Fibroblast of lung (primary cell): ENCODE results near the gene ROBO1. TPM values are rescaled to one million over a fixed set of nuclear protein-coding genes. Genes with fewer than 3 reads are reported as not detected.

ENCODE experiments used
- DNase-seq, 2 donors: peaks; one replicate each; pipeline versions ENCODE4 v3.0.0 to v3.0.0-alpha.2; 2010; ENCODE audit warnings: low read depth in 2 of 2
- H2AFZ ChIP-seq: 2 replicates; pipeline ENCODE4 v1.5.1; 2012; ENCODE audit warnings: low read length, control low read depth, inconsistent platforms
- H3K27ac ChIP-seq: 2 replicates; pipeline ENCODE4 v1.5.1; 2011; ENCODE audit warnings: low read length, control low read depth; ENCODE audit not compliant: insufficient read depth
- H3K27me3 ChIP-seq: 2 replicates; pipeline ENCODE4 v1.5.1; 2011; ENCODE audit warnings: mild to moderate bottlenecking, low read length; ENCODE audit not compliant: control insufficient read depth, insufficient read depth
- H3K36me3 ChIP-seq: 2 replicates; pipeline ENCODE4 v1.5.1; 2011; ENCODE audit warnings: low read length; ENCODE audit not compliant: control insufficient read depth, insufficient read depth
- H3K4me1 ChIP-seq: 2 replicates; pipeline ENCODE4 v1.5.1; 2011; ENCODE audit warnings: low read length; ENCODE audit not compliant: control insufficient read depth, insufficient read depth; ENCODE audit errors: extremely low read depth
- H3K4me2 ChIP-seq: 2 replicates; pipeline ENCODE4 v1.5.1; 2011; ENCODE audit warnings: low read length, control low read depth; ENCODE audit not compliant: insufficient read depth; ENCODE audit errors: extremely low read depth
- H3K4me3 ChIP-seq, 4 experiments: fragments of 200-600 bp in 1 of 4; sonication (generic) in 1 of 4; replicated peaks in 1 of 4; 2 replicates each; pipeline ENCODE4 v1.5.1; 2011 to 2016; ENCODE audit warnings: low read length in 4 of 4, low read depth in 3 of 4, mild to moderate bottlenecking in 3 of 4, control low read depth in 2 of 4, inconsistent platforms in 1 of 4, mixed read lengths in 1 of 4; ENCODE audit not compliant: insufficient read depth in 1 of 4; ENCODE audit errors: control extremely low read depth in 1 of 4
- H3K79me2 ChIP-seq: 2 replicates; pipeline ENCODE4 v1.5.1; 2012; ENCODE audit warnings: mild to moderate bottlenecking, low read length, inconsistent platforms; ENCODE audit not compliant: control insufficient read depth, insufficient read depth
- H3K9ac ChIP-seq: 2 replicates; pipeline ENCODE4 v1.5.1; 2011; ENCODE audit warnings: mild to moderate bottlenecking, low read length, control low read depth; ENCODE audit not compliant: insufficient read depth
- H3K9me3 ChIP-seq: 2 replicates; pipeline ENCODE4 v1.5.1; 2012; ENCODE audit warnings: low read depth, low read length; ENCODE audit not compliant: control insufficient read depth, insufficient read depth
- H4K20me1 ChIP-seq: 2 replicates; pipeline ENCODE4 v1.5.1; 2011; ENCODE audit warnings: low read length; ENCODE audit not compliant: control insufficient read depth, insufficient read depth; ENCODE audit errors: extremely low read depth
- CTCF ChIP-seq, 2 donors: IDR thresholded peaks in 1 of 2; conservative IDR thresholded peaks in 1 of 2; 1 replicate in 1 of 2; 2 replicates in 1 of 2; pipeline ENCODE4 v1.5.1; 2011 to 2012; ENCODE audit warnings: low read length in 2 of 2, control low read depth in 1 of 2, inconsistent platforms in 1 of 2, low read depth in 1 of 2, mild to moderate bottlenecking in 1 of 2
- EZH2 ChIP-seq: IDR thresholded peaks from 2 replicates; pipeline ENCODE4 v1.5.1; 2012; ENCODE audit warnings: low read length, control low read depth, mild to moderate bottlenecking; ENCODE audit errors: missing control alignments
- polyA plus RNA-seq, 2 donors: library from polyadenylated mRNA; depleted of rRNA in 1 of 2; stranded (reverse) in 1 of 2; unstranded in 1 of 2; fragments of >200 nt; gene quantifications; 2 replicates each; pipeline ENCODE4 v1.2.1, GENCODE V29; 2011 to 2012; ENCODE audit warnings: missing spikeins in 1 of 2
- total RNA-seq: library from RNA; depleted of rRNA; stranded (reverse); fragments of >200 nt; gene quantifications from 2 replicates; pipeline ENCODE4 v1.2.1, GENCODE V29; 2014

ROBO1 gene
- total and polyA plus RNA-seq, 2 donors (not counting 1 experiment from before 2014, with no cell fraction given), result 53.8 to 104 TPM

GRCh38 chr3:79651536-79652065, 116.2 kb downstream of the ROBO1 start:
- no peaks in the 10 kb centered on the region for H4K20me1 ChIP-seq
- H3K36me3 ChIP-seq, result no peaks in the 10 kb centered on the region
- no peaks in the 10 kb centered on the region for H3K27me3 ChIP-seq
- H3K27ac ChIP-seq, result no peak overlapping the region
- H3K4me1 ChIP-seq, result no peaks in the 10 kb centered on the region
- TF ChIP-seq EZH2 (no peak), CTCF (conservative IDR thresholded peaks at IDR 0.05 in 1 of 2, IDR thresholded peaks at IDR 0.05 in 1 of 2; ENCODE audit: low read depth in 1 of 2, low read length in 2 of 2) (no peak)
- H2AFZ ChIP-seq, result no peak overlapping the region
- H3K9me3 ChIP-seq, result no peaks in the 10 kb centered on the region
- no peak for DNase-seq
- no peak overlapping the region for H3K9ac ChIP-seq
- no peak overlapping the region for H3K4me3 ChIP-seq
- H3K4me2 ChIP-seq, result no peak overlapping the region
- no peaks in the 10 kb centered on the region for H3K79me2 ChIP-seq

GRCh38 chr3:79639855-79640254, 127.9 kb downstream of the ROBO1 start:
- TF ChIP-seq EZH2, result no peak

GRCh38 chr3:79636372-79636771, 131.4 kb downstream of the ROBO1 start:
- Histone ChIP-seq H3K4me2 (no peak overlapping the region), H3K27ac (no peak overlapping the region), H3K79me2 (no peaks in the 10 kb centered on the region), H3K4me1 (no peaks in the 10 kb centered on the region), H3K36me3 (no peaks in the 10 kb centered on the region), H3K27me3 (no peaks in the 10 kb centered on the region), H3K9ac (no peak overlapping the region), H3K4me3 (no peak overlapping the region), H2AFZ (no peak overlapping the region), H3K9me3 (no peaks in the 10 kb centered on the region), H4K20me1 (no peaks in the 10 kb centered on the region)
- TF ChIP-seq EZH2, result no peak
- TF ChIP-seq CTCF (conservative IDR thresholded peaks at IDR 0.05 in 1 of 2, IDR thresholded peaks at IDR 0.05 in 1 of 2; ENCODE audit: low read depth in 1 of 2, low read length in 2 of 2), result no peak
- no peak for DNase-seq

More at GRCh38 chr3:79639855-79640254, 127.9 kb downstream of the ROBO1 start:
- H3K9ac ChIP-seq, result no peak overlapping the region
- H3K4me3 ChIP-seq, result no peak overlapping the region
- no peak overlapping the region for H2AFZ ChIP-seq
- no peak for DNase-seq
- no peak overlapping the region for H3K4me2 ChIP-seq
- no peaks in the 10 kb centered on the region for H4K20me1 ChIP-seq
- no peaks in the 10 kb centered on the region for H3K36me3 ChIP-seq
- no peaks in the 10 kb centered on the region for H3K9me3 ChIP-seq
- H3K79me2 ChIP-seq, result no peaks in the 10 kb centered on the region
- H3K27me3 ChIP-seq, result no peaks in the 10 kb centered on the region
- no peak overlapping the region for H3K27ac ChIP-seq
- H3K4me1 ChIP-seq, result no peaks in the 10 kb centered on the region
